ENCODE measurements around the gene RNF150. TPM values are rescaled to one million over a fixed set of nuclear protein-coding genes. Genes with fewer than 3 reads are reported as not detected.
A peak's percentile ranks its signal among the peaks of the same experiment; 100 is the strongest.

The RNF150 gene
- total RNA-seq, 1 experiment from 2014 or later, result 4.4 TPM

- H4K91ac ChIP-seq (ENCODE audit: insufficient read length, low read depth, low read length), result no peak overlapping the region
Observed at GRCh38 chr4:141056473-141056872, 76.8 kb downstream of the RNF150 start.

More at GRCh38 chr4:141056473-141056872, 76.8 kb downstream of the RNF150 start:
- no peak for DNase-seq
- Histone ChIP-seq H2BK15ac (ENCODE audit: low read depth, low read length) (no peak overlapping the region), H3K9ac (ENCODE audit: extremely low read depth, insufficient read length, low read length) (no peak overlapping the region), H3T11ph (ENCODE audit: low read length) (no peak overlapping the region), H2AK5ac (ENCODE audit: insufficient read length, low read length) (no peak overlapping the region), H3K27me3 (ENCODE audit: insufficient read depth, low read length) (no peaks in the 10 kb centered on the region), H2BK12ac (ENCODE audit: insufficient read length, low read depth, low read length) (no peak overlapping the region), H4K5ac (ENCODE audit: insufficient read length, low read depth, low read length) (no peak overlapping the region), H3K4me1 (ENCODE audit: insufficient read depth, low read length) (no peaks in the 10 kb centered on the region), H3K27ac (ENCODE audit: insufficient read length, low read depth, low read length) (no peak overlapping the region), H3K9me3 (ENCODE audit: control insufficient read depth, low read depth, low read length) (peaks cover 5% of the 10 kb centered on the region), H3K23ac (ENCODE audit: insufficient read length, low read depth, low read length) (no peak overlapping the region), H3K79me1 (ENCODE audit: insufficient read depth, low read depth, low read length, poor library complexity, severe bottlenecking) (no peaks in the 10 kb centered on the region), H4K20me1 (ENCODE audit: control insufficient read depth, insufficient read depth, insufficient read length) (no peaks in the 10 kb centered on the region), H2BK120ac (ENCODE audit: low read depth, low read length, poor library complexity, severe bottlenecking) (no peak overlapping the region), H2BK20ac (ENCODE audit: low read depth, low read length, poor library complexity, severe bottlenecking) (no peak overlapping the region), H3K4ac (ENCODE audit: low read depth, low read length) (no peak overlapping the region), H4K8ac (replicated peaks; ENCODE audit: insufficient read length, low read depth, low read length) (no peak overlapping the region), H3K4me2 (ENCODE audit: insufficient read depth, insufficient read length, low read length) (no peak overlapping the region), H2AFZ (ENCODE audit: low read length) (no peak overlapping the region), H3K14ac (ENCODE audit: insufficient read depth, low read length) (no peak overlapping the region), H3K23me2 (ENCODE audit: insufficient read length, low read depth, low read length, poor library complexity, severe bottlenecking) (no peaks in the 10 kb centered on the region), H3K79me2 (ENCODE audit: insufficient read depth, low read length) (no peaks in the 10 kb centered on the region), H3K56ac (ENCODE audit: insufficient read length, low read depth, low read length) (no peak overlapping the region), H3K18ac (ENCODE audit: insufficient read length, low read depth, low read length) (no peak overlapping the region), H2BK5ac (ENCODE audit: insufficient read length, low read length) (peak overlapping the region; percentile 6)
- WGBS (ENCODE audit: extremely low coverage, insufficient read length, low lambda C conversion rate), result no CpG with 5 or more reads among the region's 3 CpGs
- peaks cover 4 to 5% of the 10 kb centered on the region in 2 experiments for H3K4me1 Mint-ChIP-seq
- TF ChIP-seq CTCF (conservative IDR thresholded peaks at IDR 0.05), result no peak
- peaks cover 7 to 10% (median 7%) of the 10 kb centered on the region in 3 experiments for H3K36me3 Mint-ChIP-seq (ENCODE audit: insufficient read depth in 1 of 3, low read depth in 3 of 3)
- H3K27me3 Mint-ChIP-seq (ENCODE audit: low read depth), result no peaks in the 10 kb centered on the region; the same call in 1 of the 2 replicates
- H3K27ac Mint-ChIP-seq, result peak overlapping the region in 2 of 3 experiments; percentile 49 to 91; a peak in 2 of 7 replicates
- no peak overlapping the region for H3K4me3 Mint-ChIP-seq
- H3K9me3 Mint-ChIP-seq, result peaks cover 7 to 8% of the 10 kb centered on the region in 2 experiments
